Measurements from ENCODE around the gene DDO. TPM values are rescaled to one million over a fixed set of nuclear protein-coding genes. Genes with fewer than 3 reads are reported as not detected.

Gene DDO
- total and polyA plus RNA-seq, 9 of the 15 experiments (the other 6 are each of a cell fraction or from before 2014, with no cell fraction given): not detected

DNA sequence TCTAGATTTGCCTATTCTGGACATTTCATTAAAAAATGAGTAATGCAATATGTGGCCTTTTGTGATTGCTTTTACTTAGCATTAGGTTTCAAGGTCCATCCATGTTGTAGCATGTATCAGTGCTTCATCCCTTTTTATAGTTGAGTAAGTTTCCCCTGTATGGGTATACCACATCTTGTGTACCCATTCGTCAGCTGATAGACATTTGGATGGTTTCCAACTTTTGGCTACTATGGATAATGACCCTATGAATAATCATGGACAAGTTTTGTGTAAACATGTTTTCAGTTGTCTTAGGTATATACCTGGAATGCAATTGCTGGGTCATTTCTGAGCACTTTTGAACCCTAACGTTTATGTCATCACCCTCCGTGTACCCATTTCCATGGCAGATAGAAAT, 72.6 kb downstream of the DDO start:
- Histone ChIP-seq H3K9ac (ENCODE audit: insufficient read depth in 1 of 2, low read depth in 2 of 2, low read length in 2 of 2) (no peak overlapping the region), H3K4me2 (ENCODE audit: insufficient read depth, low read length) (no peak overlapping the region), H4K20me1 (replicated peaks; ENCODE audit: control insufficient read depth, insufficient read depth, low read length) (no peaks in the 10 kb centered on the region), H3K27me3 (ENCODE audit: control insufficient read depth in 2 of 2, insufficient read depth in 2 of 2, low read length in 2 of 2) (no peaks in the 10 kb centered on the region; a peak in 1 of 5 replicates), H3K4me3 (no peak overlapping the region), H3K27ac (ENCODE audit: extremely low read depth, low read depth, low read length) (no peak overlapping the region), H2AFZ (ENCODE audit: low read depth, low read length) (no peak overlapping the region), H3K79me2 (ENCODE audit: control insufficient read depth, insufficient read depth, low read length) (no peaks in the 10 kb centered on the region), H3K4me1 (replicated peaks in 1 of 2; ENCODE audit: control insufficient read depth in 2 of 2, insufficient read depth in 2 of 2, low read length in 2 of 2) (no peaks in the 10 kb centered on the region), H3K9me1 (ENCODE audit: control insufficient read depth, insufficient read depth, low read length) (no peaks in the 10 kb centered on the region), H3K36me3 (ENCODE audit: control insufficient read depth, insufficient read depth, low read length) (no peaks in the 10 kb centered on the region), H3K9me3 (replicated peaks; ENCODE audit: control insufficient read depth, insufficient read depth, low read depth, low read length) (no peaks in the 10 kb centered on the region)
- intact Hi-C loops (cut with micrococcal nuclease): no loop called here
- ChIA-PET CTCF (ENCODE audit: low intra/inter-chr PET ratio) (no interaction called here), POLR2A (no interaction called here)
- DNase-seq (ENCODE audit: extremely low read depth in 1 of 4, low spot score in 3 of 4) (no peak), FAIRE-seq (no peak), ATAC-seq (no peak)
- in situ Hi-C loops (cut with MboI): no loop called here
- 2% methylated on average over 3 of the region's 3 CpGs for WGBS (ENCODE audit: insufficient coverage, low coverage, missing lambda C conversion rate)
- no TSS peak for BruUV-seq (replicated peaks)
- TF ChIP-seq, protein P1, sequence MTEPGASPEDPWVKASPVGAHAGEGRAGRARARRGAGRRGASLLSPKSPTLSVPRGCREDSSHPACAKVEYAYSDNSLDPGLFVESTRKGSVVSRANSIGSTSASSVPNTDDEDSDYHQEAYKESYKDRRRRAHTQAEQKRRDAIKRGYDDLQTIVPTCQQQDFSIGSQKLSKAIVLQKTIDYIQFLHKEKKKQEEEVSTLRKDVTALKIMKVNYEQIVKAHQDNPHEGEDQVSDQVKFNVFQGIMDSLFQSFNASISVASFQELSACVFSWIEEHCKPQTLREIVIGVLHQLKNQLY (CRISPR knock-in tag; conservative IDR thresholded peaks at IDR 0.05): no peak
- TF ChIP-seq RCOR1 (IDR thresholded peaks at IDR 0.05; ENCODE audit: borderline replicate concordance in 1 of 2, low read depth in 2 of 2, low read length in 2 of 2) (no peak), FOS (IDR thresholded peaks at IDR 0.05; ENCODE audit: extremely low read depth, insufficient read length) (no peak), SIN3A (IDR thresholded peaks at IDR 0.05; ENCODE audit: borderline replicate concordance in 2 of 2, control insufficient read depth in 1 of 2, low read depth in 2 of 2, low read length in 2 of 2) (no peak), RBM25 (IDR thresholded peaks at IDR 0.05; ENCODE audit: low read depth, low read length, severe bottlenecking) (no peak), MEF2D (tag; conservative IDR thresholded peaks at IDR 0.05; ENCODE audit: low read depth) (no peak), MYNN (IDR thresholded peaks at IDR 0.05) (no peak), MYNN (CRISPR knock-in tag; IDR thresholded peaks at IDR 0.05) (no peak), NR2C2 (CRISPR knock-in tag; IDR thresholded peaks at IDR 0.05) (no peak), NR2C2 (tag; IDR thresholded peaks at IDR 0.05) (no peak), ZNF134 (CRISPR knock-in tag; conservative IDR thresholded peaks at IDR 0.05) (no peak)
- TF ChIP-seq, protein P2, sequence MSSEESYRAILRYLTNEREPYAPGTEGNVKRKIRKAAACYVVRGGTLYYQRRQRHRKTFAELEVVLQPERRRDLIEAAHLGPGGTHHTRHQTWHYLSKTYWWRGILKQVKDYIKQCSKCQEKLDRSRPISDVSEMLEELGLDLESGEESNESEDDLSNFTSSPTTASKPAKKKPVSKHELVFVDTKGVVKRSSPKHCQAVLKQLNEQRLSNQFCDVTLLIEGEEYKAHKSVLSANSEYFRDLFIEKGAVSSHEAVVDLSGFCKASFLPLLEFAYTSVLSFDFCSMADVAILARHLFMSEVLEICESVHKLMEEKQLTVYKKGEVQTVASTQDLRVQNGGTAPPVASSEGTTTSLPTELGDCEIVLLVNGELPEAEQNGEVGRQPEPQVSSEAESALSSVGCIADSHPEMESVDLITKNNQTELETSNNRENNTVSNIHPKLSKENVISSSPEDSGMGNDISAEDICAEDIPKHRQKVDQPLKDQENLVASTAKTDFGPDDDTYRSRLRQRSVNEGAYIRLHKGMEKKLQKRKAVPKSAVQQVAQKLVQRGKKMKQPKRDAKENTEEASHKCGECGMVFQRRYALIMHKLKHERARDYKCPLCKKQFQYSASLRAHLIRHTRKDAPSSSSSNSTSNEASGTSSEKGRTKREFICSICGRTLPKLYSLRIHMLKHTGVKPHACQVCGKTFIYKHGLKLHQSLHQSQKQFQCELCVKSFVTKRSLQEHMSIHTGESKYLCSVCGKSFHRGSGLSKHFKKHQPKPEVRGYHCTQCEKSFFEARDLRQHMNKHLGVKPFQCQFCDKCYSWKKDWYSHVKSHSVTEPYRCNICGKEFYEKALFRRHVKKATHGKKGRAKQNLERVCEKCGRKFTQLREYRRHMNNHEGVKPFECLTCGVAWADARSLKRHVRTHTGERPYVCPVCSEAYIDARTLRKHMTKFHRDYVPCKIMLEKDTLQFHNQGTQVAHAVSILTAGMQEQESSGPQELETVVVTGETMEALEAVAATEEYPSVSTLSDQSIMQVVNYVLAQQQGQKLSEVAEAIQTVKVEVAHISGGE (CRISPR knock-in tag; IDR thresholded peaks at IDR 0.05): no peak
- TF ChIP-seq, protein P3, sequence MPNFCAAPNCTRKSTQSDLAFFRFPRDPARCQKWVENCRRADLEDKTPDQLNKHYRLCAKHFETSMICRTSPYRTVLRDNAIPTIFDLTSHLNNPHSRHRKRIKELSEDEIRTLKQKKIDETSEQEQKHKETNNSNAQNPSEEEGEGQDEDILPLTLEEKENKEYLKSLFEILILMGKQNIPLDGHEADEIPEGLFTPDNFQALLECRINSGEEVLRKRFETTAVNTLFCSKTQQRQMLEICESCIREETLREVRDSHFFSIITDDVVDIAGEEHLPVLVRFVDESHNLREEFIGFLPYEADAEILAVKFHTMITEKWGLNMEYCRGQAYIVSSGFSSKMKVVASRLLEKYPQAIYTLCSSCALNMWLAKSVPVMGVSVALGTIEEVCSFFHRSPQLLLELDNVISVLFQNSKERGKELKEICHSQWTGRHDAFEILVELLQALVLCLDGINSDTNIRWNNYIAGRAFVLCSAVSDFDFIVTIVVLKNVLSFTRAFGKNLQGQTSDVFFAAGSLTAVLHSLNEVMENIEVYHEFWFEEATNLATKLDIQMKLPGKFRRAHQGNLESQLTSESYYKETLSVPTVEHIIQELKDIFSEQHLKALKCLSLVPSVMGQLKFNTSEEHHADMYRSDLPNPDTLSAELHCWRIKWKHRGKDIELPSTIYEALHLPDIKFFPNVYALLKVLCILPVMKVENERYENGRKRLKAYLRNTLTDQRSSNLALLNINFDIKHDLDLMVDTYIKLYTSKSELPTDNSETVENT (CRISPR knock-in tag; IDR thresholded peaks at IDR 0.05): no peak
- TF ChIP-seq, protein P4, sequence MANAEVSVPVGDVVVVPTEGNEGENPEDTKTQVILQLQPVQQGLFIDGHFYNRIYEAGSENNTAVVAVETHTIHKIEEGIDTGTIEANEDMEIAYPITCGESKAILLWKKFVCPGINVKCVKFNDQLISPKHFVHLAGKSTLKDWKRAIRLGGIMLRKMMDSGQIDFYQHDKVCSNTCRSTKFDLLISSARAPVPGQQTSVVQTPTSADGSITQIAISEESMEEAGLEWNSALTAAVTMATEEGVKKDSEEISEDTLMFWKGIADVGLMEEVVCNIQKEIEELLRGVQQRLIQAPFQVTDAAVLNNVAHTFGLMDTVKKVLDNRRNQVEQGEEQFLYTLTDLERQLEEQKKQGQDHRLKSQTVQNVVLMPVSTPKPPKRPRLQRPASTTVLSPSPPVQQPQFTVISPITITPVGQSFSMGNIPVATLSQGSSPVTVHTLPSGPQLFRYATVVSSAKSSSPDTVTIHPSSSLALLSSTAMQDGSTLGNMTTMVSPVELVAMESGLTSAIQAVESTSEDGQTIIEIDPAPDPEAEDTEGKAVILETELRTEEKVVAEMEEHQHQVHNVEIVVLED (CRISPR knock-in tag; IDR thresholded peaks at IDR 0.05): no peak
